Lung (tissue), 5 donors: Measurements from ENCODE around the gene ICAM4. TPM values are rescaled to one million over a fixed set of nuclear protein-coding genes. Genes with fewer than 3 reads are reported as not detected.

Source experiments
- polyA plus RNA-seq, 2 donors: library from polyadenylated mRNA; stranded (reverse); fragments of 200-250 nt; gene quantifications; one replicate each; pipeline ENCODE4 v1.2.1, GENCODE V29; 2013
- small RNA-seq: library from RNA; depleted of rRNA; stranded (forward); fragments of <200 nt; gene quantifications from one replicate; pipeline ENCODE3, GENCODE V24; 2014; ENCODE audit warnings: low replicate concordance
- total RNA-seq, 2 donors: library from RNA; depleted of rRNA in 1 of 2; stranded (reverse); fragments of >200 nt in 1 of 2; gene quantifications; one replicate each; pipeline ENCODE4 v1.2.1, GENCODE V29; 2014 to 2021
- donor health status: Bipolar disorder and iron deficiency.
- donor health status: healthy.
- donor health status: DM: yes; HTN: yes; CAD: no.

The ICAM4 gene
- total and polyA plus RNA-seq, 4 donors: 4.6 to 38.8 (median 8.1) TPM

Small RNA genes within 50 kb of the gene (small RNA-seq; reads per million reads assigned to genes)
- gene AC011511.1 (not detected), gene AC011511.4 (not detected)

Other genes starting within 250 kb of the ICAM4 start
- gene SHFL, start 200.6 kb upstream of the ICAM4 start, total RNA-seq: 10 to 100 TPM; 21.2 to 31.5 TPM
- gene SHFL, start 200.6 kb upstream of the ICAM4 start, polyA plus RNA-seq: 10 to 100 TPM; 35.1 to 43.5 TPM
- gene ANGPTL6, start 184.3 kb upstream of the ICAM4 start, total RNA-seq: 1 to 10 TPM in 1 of 2 donors, under 1 TPM in 1; 0.64 to 4.1 TPM
- gene ANGPTL6, start 184.3 kb upstream of the ICAM4 start, polyA plus RNA-seq: 1 to 10 TPM in 1 of 2 donors, under 1 TPM in 1; 0.93 to 1.3 TPM
- 10 to 100 TPM; 15.0 to 51.8 TPM for gene PPAN, start 180.6 kb upstream of the ICAM4 start, total RNA-seq
- gene PPAN, start 180.6 kb upstream of the ICAM4 start, polyA plus RNA-seq: 10 to 100 TPM; 43.2 to 61.4 TPM
- gene P2RY11, start 175.3 kb upstream of the ICAM4 start, total RNA-seq: 10 to 100 TPM in 1 of 2 donors, 1 to 10 TPM in 1; 3.3 to 19.0 TPM
- gene P2RY11, start 175.3 kb upstream of the ICAM4 start, polyA plus RNA-seq: 10 to 100 TPM in 1 of 2 donors, 1 to 10 TPM in 1; 9.6 to 17.4 TPM
- gene EIF3G, start 167.1 kb upstream of the ICAM4 start, total RNA-seq: 100 to 1,000 TPM; 164 to 187 TPM
- gene EIF3G, start 167.1 kb upstream of the ICAM4 start, polyA plus RNA-seq: 100 to 1,000 TPM; 145 to 197 TPM
- gene DNMT1, start 92.0 kb upstream of the ICAM4 start, total RNA-seq: 10 to 100 TPM; 44.0 to 85.7 TPM
- gene DNMT1, start 92.0 kb upstream of the ICAM4 start, polyA plus RNA-seq: 10 to 100 TPM; 32.8 to 46.5 TPM
- gene S1PR2, start 55.6 kb upstream of the ICAM4 start, total RNA-seq: 10 to 100 TPM; 15.2 to 32.1 TPM
- gene S1PR2, start 55.6 kb upstream of the ICAM4 start, polyA plus RNA-seq: 10 to 100 TPM in 1 of 2 donors, 1 to 10 TPM in 1; 6.5 to 10.9 TPM
- gene MRPL4, start 34.7 kb upstream of the ICAM4 start, total RNA-seq: 10 to 100 TPM; 16.6 to 61.9 TPM
- gene MRPL4, start 34.7 kb upstream of the ICAM4 start, polyA plus RNA-seq: 10 to 100 TPM; 33.8 to 64.8 TPM
- 100 to 1,000 TPM; 179 to 191 TPM for gene ICAM1, start 15.8 kb upstream of the ICAM4 start, total RNA-seq
- gene ICAM1, start 15.8 kb upstream of the ICAM4 start, polyA plus RNA-seq: 100 to 1,000 TPM in 1 of 2 donors, 10 to 100 TPM in 1; 88.4 to 391 TPM
- gene ICAM5, start 3.0 kb downstream of the ICAM4 start, total RNA-seq: 10 to 100 TPM; 22.2 to 32.1 TPM
- gene ICAM5, start 3.0 kb downstream of the ICAM4 start, polyA plus RNA-seq: 10 to 100 TPM in 1 of 2 donors, 1 to 10 TPM in 1; 4.1 to 15.0 TPM
- 1 to 10 TPM; 3.7 to 5.1 TPM for gene ZGLP1, start 22.9 kb downstream of the ICAM4 start, total RNA-seq
- gene ZGLP1, start 22.9 kb downstream of the ICAM4 start, polyA plus RNA-seq: 1 to 10 TPM; 3.0 to 6.7 TPM
- gene FDX2, start 29.1 kb downstream of the ICAM4 start, total RNA-seq: 10 to 100 TPM in 1 of 2 donors, 1 to 10 TPM in 1; 9.6 to 20.9 TPM
- gene FDX2, start 29.1 kb downstream of the ICAM4 start, polyA plus RNA-seq: 10 to 100 TPM; 21.4 to 38.4 TPM
- 10 to 100 TPM; 21.1 to 46.1 TPM for gene RAVER1, start 46.6 kb downstream of the ICAM4 start, total RNA-seq
- 10 to 100 TPM; 10.5 to 17.7 TPM for gene RAVER1, start 46.6 kb downstream of the ICAM4 start, polyA plus RNA-seq
- 10 to 100 TPM; 12.1 to 25.5 TPM for gene ICAM3, start 52.7 kb downstream of the ICAM4 start, total RNA-seq
- gene ICAM3, start 52.7 kb downstream of the ICAM4 start, polyA plus RNA-seq: 10 to 100 TPM in 1 of 2 donors, 1 to 10 TPM in 1; 8.1 to 56.1 TPM
- 100 to 1,000 TPM; 102 to 175 TPM for gene TYK2, start 93.6 kb downstream of the ICAM4 start, total RNA-seq
- 100 to 1,000 TPM; 137 to 162 TPM for gene TYK2, start 93.6 kb downstream of the ICAM4 start, polyA plus RNA-seq
- gene CDC37, start 116.6 kb downstream of the ICAM4 start, total RNA-seq: 100 to 1,000 TPM; 110 to 156 TPM
- 100 to 1,000 TPM; 223 to 294 TPM for gene CDC37, start 116.6 kb downstream of the ICAM4 start, polyA plus RNA-seq
- gene PDE4A, start 133.6 kb downstream of the ICAM4 start, total RNA-seq: 10 to 100 TPM; 11.9 to 23.6 TPM
- gene PDE4A, start 133.6 kb downstream of the ICAM4 start, polyA plus RNA-seq: 10 to 100 TPM; 10.3 to 13.7 TPM
- 10 to 100 TPM; 44.8 to 73.5 TPM for gene KEAP1, start 216.4 kb downstream of the ICAM4 start, total RNA-seq
- gene KEAP1, start 216.4 kb downstream of the ICAM4 start, polyA plus RNA-seq: 10 to 100 TPM; 51.0 to 69.5 TPM
- 1 to 10 TPM in 1 of 2 donors, under 1 TPM in 1; 0.26 to 1.2 TPM for gene S1PR5, start 230.5 kb downstream of the ICAM4 start, total RNA-seq
- 1 to 10 TPM in 1 of 2 donors, under 1 TPM in 1; 0.55 to 1.4 TPM for gene S1PR5, start 230.5 kb downstream of the ICAM4 start, polyA plus RNA-seq